ENCODE results near the gene CSMD2.

DNA sequence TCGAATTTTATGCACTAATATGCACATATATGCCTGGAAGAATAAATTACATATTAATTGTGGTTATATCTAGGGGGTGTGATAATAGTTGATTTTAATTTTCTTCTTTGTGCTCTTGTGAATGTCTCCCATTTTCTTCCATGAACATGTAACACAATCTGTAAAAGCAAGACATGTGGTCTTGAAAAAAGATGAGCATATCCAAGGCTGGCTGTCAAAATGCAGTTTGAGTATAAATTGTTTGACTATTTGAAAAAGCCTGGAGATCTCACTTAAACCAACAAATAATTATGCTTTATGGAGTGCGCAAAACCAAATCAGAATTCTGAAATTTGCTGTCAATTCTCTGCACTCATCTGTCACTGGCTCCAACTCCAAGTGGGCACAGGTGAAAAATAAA, 157.3 kb downstream of the CSMD2 start:
- TF ChIP-seq CREB1 (CRISPR knock-in tag; IDR thresholded peaks at IDR 0.05; ENCODE audit: low read depth): no peak
- TF ChIP-seq, protein P1, sequence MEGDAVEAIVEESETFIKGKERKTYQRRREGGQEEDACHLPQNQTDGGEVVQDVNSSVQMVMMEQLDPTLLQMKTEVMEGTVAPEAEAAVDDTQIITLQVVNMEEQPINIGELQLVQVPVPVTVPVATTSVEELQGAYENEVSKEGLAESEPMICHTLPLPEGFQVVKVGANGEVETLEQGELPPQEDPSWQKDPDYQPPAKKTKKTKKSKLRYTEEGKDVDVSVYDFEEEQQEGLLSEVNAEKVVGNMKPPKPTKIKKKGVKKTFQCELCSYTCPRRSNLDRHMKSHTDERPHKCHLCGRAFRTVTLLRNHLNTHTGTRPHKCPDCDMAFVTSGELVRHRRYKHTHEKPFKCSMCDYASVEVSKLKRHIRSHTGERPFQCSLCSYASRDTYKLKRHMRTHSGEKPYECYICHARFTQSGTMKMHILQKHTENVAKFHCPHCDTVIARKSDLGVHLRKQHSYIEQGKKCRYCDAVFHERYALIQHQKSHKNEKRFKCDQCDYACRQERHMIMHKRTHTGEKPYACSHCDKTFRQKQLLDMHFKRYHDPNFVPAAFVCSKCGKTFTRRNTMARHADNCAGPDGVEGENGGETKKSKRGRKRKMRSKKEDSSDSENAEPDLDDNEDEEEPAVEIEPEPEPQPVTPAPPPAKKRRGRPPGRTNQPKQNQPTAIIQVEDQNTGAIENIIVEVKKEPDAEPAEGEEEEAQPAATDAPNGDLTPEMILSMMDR (conservative IDR thresholded peaks at IDR 0.05; ENCODE audit: low read depth in 2 of 2): no peak
- no peak for TF ChIP-seq JUNB (IDR thresholded peaks at IDR 0.05; ENCODE audit: unreplicated experiment)
- TF ChIP-seq EZH2phosphoT487 (IDR thresholded peaks at IDR 0.05; ENCODE audit: unreplicated experiment): no peak
- TF ChIP-seq, protein P2, sequence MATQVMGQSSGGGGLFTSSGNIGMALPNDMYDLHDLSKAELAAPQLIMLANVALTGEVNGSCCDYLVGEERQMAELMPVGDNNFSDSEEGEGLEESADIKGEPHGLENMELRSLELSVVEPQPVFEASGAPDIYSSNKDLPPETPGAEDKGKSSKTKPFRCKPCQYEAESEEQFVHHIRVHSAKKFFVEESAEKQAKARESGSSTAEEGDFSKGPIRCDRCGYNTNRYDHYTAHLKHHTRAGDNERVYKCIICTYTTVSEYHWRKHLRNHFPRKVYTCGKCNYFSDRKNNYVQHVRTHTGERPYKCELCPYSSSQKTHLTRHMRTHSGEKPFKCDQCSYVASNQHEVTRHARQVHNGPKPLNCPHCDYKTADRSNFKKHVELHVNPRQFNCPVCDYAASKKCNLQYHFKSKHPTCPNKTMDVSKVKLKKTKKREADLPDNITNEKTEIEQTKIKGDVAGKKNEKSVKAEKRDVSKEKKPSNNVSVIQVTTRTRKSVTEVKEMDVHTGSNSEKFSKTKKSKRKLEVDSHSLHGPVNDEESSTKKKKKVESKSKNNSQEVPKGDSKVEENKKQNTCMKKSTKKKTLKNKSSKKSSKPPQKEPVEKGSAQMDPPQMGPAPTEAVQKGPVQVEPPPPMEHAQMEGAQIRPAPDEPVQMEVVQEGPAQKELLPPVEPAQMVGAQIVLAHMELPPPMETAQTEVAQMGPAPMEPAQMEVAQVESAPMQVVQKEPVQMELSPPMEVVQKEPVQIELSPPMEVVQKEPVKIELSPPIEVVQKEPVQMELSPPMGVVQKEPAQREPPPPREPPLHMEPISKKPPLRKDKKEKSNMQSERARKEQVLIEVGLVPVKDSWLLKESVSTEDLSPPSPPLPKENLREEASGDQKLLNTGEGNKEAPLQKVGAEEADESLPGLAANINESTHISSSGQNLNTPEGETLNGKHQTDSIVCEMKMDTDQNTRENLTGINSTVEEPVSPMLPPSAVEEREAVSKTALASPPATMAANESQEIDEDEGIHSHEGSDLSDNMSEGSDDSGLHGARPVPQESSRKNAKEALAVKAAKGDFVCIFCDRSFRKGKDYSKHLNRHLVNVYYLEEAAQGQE (IDR thresholded peaks at IDR 0.05; ENCODE audit: unreplicated experiment): no peak
- no peak for TF ChIP-seq EZH2 (IDR thresholded peaks at IDR 0.05; ENCODE audit: low read depth, unreplicated experiment)
- no peak for TF ChIP-seq POLR2AphosphoS5 (IDR thresholded peaks at IDR 0.05; ENCODE audit: low read depth)
- no peak for TF ChIP-seq STAT1 (IDR thresholded peaks at IDR 0.05; ENCODE audit: unreplicated experiment)
- no peak for TF ChIP-seq ZNF331 (CRISPR knock-in tag; IDR thresholded peaks at IDR 0.05; ENCODE audit: low read depth)
- TF ChIP-seq, protein P3, sequence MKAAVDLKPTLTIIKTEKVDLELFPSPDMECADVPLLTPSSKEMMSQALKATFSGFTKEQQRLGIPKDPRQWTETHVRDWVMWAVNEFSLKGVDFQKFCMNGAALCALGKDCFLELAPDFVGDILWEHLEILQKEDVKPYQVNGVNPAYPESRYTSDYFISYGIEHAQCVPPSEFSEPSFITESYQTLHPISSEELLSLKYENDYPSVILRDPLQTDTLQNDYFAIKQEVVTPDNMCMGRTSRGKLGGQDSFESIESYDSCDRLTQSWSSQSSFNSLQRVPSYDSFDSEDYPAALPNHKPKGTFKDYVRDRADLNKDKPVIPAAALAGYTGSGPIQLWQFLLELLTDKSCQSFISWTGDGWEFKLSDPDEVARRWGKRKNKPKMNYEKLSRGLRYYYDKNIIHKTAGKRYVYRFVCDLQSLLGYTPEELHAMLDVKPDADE (IDR thresholded peaks at IDR 0.05): no peak
